ENCODE data around the gene DPY19L1. TPM values are rescaled to one million over a fixed set of nuclear protein-coding genes. Genes with fewer than 3 reads are reported as not detected.
"Not testable (repeated sequence)": the region's sequence is repeated elsewhere in the genome, so short reads cannot be mapped to it uniquely, and the experiment has no call there.

The DPY19L1 gene
- total RNA-seq, 1 donor from 2014 or later = 30.4 TPM

DNA sequence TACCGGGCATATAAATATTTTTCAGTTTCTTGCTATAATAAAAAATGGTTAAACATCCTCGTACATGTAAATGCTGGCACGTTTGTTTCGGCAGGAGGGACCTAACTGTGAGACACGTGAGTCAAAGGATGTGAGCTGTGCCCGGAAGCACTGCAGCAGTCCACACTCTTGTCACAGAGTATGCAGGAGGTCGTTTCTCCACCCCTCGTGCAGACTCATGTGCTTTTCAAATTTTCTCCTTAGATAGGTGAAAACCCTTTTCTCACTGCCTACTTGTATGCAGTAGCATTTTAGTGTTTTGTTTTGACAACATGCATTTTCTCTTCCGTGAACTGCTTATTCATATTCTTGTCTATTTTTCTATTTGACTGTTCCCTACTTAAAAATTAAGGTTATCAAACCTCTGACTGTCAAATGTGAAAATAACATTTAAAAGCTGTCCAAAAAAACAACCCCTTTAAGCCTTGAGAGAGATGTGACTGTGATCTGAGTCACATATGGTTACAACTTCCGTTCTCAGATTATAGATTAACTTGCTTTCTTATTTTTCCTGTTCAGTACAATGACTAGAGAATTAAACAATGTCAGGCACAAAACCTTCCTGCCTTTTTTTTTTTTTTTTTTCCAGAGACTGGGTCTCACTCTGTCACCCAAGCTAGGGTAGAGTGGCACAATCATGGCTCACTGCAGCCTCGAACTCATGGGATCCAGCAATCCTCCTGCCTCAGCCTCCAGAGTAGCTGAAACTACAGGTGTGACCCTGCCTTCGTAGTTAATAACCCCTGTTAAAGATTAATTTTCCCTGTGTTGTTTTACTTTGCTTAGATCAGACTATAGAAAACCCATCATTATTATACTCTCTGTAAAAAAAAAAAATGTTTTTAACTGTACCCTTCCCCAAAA lies 45.1 kb downstream of the DPY19L1 start:
- no peak for DNase-seq (ENCODE audit: extremely low read depth, low read depth, low spot score)

DNA sequence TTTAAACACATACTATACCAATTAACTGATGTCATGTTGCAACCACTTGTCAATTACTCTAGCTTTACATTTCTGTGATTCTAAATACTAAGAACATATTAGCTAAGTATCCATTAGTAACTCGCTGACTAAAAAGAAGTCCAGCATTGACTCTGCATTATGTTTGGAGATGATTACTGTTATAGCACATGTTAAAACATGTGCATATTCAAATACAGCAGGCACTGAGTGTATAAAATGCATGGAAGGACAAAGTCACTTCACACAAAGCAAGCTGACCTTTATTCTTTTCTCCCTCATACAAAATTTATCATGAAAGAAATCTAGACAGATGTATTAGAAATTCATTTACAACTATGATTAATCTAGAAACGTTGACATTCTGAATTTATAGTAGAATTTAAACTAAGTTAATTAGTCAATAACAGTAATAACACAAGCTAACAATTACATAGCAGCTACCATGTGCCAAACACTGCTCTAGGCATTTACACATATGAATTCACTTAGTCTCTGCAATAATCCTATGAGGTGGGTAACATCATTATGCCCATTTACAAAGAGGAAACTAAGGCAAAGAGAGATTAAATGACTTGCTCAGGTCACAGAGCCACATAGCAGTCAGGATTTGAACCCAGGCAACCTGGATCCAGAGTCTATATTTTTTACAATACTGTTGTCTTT lies 48.7 kb downstream of the DPY19L1 start:
- not testable (repeated sequence) for DNase-seq (ENCODE audit: extremely low read depth, low read depth, low spot score)

DNA sequence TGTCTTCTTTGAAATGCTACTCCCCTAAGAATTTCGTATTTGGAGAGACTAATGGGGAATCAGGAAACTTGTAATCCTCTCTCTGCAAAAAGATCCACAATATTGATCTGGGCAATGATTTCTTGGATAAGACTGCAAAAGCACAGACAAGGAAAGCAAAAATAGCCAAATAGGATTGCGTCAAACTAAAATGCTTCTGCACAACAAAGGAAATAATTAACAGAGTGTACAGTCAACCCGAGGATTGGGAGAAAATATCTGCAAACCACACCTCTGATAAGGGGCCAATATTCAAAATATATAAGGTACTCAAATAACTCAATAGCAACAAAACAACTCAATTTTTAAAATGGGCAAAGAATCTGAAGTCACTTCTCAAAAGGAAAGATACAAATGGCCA lies 52.1 kb downstream of the DPY19L1 start:
- DNase-seq (ENCODE audit: extremely low read depth, low read depth, low spot score) = not testable (repeated sequence)

DNA sequence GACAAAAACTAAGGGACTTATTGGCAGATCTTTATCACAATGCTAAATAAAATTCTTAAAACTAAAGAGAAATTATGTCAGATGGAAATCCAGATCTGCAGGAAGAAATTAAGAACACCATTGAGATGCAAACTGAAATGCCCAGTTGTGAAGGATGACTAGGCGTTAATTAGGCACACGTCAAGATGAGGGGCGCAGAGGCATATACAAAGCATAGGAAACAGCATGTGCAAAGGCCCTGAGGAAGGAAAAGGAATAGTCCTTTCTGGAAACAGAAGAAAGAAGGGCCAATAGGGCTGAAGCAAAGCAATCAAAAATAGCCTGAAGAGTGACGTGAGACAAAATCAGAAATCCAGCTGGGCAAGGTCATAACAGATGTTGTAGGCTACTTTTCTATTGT lies 53.1 kb downstream of the DPY19L1 start:
- DNase-seq (ENCODE audit: extremely low read depth, low read depth, low spot score) = not testable (repeated sequence)

DNA sequence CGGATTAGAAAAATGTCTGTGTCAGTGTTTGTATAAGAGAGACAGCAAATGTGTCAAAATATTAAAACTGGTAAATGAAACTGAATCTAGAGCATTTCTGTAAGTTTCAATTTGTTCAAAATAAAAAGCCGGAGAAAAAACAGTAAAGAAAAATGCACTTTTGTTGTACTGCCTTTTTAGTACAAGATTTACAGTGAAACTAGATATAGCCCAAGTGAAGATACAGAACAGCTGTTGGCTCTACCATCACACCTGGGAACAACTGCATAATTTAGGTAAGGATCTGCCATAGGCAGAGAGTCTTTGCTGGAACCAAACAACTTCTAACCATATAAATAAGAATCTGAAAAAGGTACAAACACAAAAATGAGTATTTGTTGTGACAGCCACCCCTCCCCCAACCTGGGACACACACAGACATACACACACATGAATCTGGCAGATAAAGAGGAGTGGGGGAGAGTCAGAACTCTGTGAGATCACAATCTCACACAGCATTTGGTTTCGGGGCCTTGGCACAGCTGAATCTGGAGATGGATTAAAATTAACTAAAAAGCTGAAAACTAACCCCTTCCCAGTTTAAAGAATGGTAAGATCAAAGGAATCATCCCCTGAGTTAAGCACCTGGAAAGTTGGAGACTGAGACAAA lies 54.8 kb downstream of the DPY19L1 start:
- DNase-seq (ENCODE audit: extremely low read depth, low read depth, low spot score) = no peak

DNA sequence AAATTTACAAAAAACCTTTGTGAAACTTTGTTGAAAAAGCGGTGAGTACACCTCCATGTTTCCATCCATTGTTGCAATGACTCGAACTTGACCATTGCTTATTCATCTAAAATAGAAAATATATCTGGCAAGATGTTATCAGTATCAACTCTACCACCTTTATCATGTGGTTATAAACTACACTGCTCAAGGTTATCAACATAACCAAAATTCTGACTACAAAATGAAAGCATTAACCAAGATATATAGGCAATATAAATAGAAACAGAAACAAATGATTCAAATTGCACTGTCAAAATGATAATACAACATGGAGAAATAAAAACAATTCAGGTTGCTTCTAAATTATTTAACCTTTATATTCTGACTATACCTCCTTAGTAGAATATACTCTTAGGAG lies 58.2 kb downstream of the DPY19L1 start:
- not testable (repeated sequence) for DNase-seq (ENCODE audit: extremely low read depth, low read depth, low spot score)

DNA sequence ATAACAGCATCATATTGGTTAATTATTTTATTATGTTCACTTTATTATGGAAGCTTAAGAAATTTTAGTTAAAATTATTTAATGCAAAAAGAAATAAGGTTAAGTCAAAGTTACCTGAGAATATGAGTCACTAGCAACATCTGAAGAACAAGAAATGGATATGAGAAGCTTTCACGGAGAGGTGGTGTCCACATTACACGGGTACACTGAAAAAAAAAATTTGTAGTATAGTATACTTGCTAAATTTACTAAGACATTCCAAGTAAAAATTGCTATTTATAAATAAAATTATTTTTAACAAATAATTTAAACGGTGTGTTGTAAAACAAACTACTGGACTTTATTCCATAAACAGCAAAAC lies 63.9 kb downstream of the DPY19L1 start:
- DNase-seq (ENCODE audit: extremely low read depth, low read depth, low spot score) = no peak

DNA sequence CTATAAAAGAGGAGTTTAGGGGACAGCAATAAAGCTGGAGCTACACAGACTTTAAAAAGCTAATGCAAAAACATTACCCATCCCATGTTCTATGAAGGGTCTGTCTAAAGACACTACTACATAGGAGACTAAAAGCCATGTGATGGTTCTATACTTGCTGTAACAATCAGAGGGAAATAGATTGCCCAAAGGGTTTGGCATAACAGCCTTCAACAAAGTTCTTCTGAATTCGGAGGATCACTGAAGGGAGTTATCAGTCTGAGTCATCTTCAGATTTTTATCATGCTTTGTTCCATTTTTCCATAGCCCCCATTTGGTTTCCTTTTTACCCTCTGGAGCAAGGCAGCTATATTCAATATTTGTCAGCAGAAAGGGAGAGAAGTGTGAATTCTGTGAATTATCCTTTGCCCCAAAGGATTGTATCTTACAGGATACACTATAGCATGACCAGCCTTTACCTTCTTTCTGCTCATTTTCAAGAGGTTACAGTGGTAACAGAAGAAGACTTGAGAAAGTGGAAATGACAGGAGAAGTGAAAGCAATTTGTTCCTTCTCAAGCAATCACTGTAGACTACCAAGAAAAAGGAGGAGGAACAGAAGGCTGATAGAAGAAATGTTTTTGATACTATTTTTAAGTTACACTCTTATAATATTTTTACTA lies 64.4 kb downstream of the DPY19L1 start:
- not testable (repeated sequence) for DNase-seq (ENCODE audit: extremely low read depth, low read depth, low spot score)

DNA sequence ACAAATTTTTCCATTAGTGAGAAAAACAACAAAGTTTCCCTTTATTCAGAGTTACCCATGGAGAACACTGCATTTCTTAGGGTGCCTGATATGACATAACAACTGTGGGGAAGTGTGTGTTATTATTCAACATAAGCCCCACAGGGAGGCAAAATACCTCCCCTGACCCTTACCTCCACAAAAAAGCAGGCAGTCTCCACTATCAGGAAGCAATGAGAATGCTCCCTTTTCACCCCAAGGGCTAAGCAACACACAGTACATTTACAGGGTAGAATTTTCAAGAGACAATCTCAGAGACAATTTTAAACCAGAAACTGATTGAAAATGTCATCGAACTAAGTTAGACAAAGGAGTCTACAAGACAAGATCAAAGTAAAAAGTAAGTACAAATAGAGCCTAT lies 69.5 kb downstream of the DPY19L1 start:
- not testable (repeated sequence) for DNase-seq (ENCODE audit: extremely low read depth, low read depth, low spot score)

DNA sequence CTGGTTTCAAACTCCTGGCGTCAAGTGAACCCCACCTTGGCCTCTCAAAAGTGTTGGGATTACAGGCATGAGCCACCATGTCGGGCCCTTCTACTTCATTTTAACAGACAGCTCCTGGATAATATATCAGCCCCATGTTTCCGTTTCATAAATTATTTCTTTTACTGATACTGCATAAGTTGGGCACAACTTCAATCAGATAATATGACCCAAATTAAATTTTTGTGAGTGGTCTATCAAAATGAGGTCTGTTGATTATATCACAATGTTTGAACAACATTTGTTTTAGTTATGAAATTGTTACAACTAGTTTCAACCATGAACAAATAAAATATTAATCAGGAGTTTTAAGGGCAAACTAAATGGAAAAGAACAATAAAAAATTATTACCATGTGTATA lies 70.8 kb downstream of the DPY19L1 start:
- not testable (repeated sequence) for DNase-seq (ENCODE audit: extremely low read depth, low read depth, low spot score)

DNA sequence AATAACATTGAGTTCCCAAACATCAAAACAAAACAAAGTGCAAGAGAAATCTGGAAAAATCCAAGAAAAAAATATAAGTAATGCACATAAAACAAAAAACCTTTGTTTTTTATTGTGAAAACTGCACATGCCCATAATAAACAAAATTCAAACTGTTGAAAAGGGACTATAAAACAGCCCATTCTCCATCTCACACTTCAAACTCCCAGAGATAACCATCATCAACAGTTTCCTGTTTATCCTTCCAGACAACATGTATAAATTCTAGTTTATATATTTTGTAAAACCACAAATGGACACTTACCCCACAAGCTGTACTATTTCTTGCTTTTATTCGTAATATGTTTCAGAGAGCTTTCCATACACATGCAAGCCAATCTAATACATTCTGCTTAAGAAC lies 79.3 kb downstream of the DPY19L1 start:
- DNase-seq (ENCODE audit: extremely low read depth, low read depth, low spot score) = no peak

DNA sequence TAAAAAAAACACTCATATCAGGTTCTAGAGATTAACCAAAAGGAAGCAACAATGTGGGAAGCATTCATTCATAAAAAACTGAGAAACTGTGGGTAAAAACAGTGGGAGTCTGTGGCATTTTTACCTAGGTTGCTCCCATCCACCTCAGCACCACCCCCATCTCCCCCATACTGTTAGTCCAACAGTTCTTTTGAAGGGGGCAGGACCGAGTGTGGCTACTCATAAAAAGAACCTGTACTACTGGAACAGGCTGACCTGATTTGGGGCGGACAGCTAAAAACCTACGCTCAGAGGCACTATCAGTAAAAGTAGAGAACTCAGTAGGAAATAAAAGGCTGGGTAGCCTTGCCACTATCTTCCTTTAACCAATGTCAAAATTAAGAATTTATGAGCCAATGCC lies 84.5 kb downstream of the DPY19L1 start:
- DNase-seq (ENCODE audit: extremely low read depth, low read depth, low spot score) = no peak

DNA sequence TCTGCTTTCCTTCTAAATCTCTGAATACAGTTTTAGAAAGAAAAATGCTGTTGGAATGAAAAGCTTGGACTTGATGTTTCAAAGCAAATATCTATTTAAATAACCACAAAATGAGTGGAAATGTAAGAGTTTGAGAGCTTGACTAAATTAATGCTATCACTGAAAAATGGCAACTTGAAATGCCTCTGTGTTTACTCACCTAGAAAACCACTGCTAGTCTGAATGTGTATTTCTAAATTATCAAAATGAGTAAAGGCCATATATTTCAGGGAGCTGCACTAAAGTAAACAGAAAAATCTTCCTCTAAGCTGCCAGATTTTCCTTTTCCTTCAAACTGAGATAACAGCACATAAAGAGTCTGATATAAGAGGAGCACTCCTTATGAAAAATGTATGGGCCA lies 87.9 kb downstream of the DPY19L1 start:
- no peak for DNase-seq (ENCODE audit: extremely low read depth, low read depth, low spot score)

DNA sequence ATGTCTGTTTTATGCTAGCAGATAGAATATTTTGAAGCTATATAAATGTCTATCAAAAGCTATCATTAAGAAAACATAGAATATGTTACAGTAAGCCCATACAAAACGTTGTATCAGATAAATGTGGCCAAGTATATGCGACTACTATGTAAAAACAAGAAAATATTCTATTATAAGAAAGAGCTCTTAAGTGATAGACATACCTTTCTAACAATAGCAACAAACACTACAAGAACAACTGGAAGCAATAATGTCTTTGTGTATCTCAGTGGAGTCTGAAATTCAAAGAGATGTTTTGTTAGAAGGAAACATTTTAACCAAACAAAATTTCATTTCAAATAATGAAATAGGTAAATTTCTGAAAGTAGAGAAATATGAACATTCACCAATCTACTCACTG lies 89.9 kb downstream of the DPY19L1 start:
- DNase-seq (ENCODE audit: extremely low read depth, low read depth, low spot score) = not testable (repeated sequence)

DNA sequence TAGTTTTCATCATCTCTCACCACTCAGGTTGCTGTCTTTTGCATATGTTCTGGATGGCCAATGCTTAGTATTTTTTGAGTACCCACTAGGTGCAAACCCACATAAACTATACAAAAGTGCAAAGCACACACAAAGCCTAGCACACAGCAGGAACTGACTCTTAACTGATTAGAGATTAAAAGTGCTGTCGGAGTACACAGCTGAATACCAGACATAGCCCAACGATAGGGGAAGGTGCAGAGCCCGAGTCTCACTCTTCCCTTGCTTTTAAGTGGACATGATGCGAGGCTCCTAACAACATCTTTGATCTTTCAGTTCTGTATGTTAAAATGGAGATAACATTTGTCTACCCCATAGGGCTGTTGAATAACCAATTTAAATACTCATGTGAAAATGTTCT lies 90.8 kb downstream of the DPY19L1 start:
- no peak for DNase-seq (ENCODE audit: extremely low read depth, low read depth, low spot score)

DNA sequence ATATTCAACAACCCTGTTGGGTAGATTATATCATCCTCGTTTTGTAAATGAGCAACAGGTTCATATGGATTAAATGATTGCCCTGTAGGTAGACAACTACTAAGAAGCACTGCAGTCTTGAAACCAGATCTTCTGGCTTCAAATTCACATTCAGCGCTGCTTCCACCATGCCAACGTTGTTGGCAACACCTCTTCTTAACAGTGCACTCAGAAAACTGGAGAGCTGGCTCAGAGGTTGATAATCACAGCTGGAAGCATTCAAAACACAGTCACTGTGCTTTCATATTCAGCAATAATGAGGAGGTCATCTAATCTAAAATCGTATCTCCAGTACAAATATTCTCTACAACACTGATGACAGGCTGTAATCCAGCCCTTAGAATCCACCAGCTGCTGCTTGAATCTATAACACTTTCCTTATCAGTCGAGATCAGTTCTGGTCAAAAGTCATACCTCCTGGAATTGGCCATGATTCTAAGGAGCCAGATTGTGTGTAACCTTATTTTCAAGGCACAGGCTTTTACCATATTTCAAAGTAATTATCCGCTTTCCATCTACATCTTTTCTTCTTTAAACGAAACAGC lies 91.3 kb downstream of the DPY19L1 start:
- not testable (repeated sequence) for DNase-seq (ENCODE audit: extremely low read depth, low read depth, low spot score)

DNA sequence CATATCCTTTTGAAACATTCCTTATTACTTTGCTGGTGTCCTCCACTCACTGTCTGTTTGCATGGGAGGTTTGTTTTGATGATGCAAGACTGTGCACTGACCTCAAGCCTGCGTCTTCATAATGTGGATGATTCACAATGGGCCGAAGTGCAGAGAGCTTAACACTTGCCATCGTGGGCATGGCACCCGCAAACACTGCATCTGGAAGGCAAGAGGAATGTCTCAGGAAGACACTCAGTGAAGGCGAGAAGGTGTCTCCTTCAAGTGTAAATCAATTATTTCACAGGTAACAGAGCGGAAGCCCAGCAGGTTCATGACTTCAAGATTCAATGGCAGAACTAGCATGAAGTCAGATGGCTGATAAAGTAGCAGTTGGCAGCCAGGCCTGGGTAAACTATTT lies 98.1 kb downstream of the DPY19L1 start:
- DNase-seq (ENCODE audit: extremely low read depth, low read depth, low spot score) = no peak

DNA sequence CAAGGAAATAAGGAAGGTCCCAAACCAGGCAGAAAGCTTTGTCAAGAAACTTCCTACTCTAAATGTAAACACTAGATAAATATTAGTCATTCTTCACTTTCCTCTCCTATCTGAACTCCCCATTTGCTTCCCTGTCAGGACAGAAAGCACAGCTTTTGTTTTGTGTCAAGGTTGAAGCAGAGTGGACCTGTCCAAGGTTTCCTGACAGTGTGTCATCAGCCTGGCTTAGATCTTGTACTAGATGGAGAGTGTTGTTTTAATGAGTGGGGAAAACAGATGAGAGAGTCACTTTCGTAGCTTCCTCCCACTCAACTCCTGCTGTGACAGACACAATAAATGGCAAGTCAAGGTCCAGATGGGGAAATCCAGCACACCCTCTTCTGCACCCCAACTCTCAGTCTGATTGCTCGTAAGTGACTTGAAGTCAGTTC lies 101.5 kb downstream of the DPY19L1 start:
- DNase-seq (ENCODE audit: extremely low read depth, low read depth, low spot score) = not testable (repeated sequence)

DNA sequence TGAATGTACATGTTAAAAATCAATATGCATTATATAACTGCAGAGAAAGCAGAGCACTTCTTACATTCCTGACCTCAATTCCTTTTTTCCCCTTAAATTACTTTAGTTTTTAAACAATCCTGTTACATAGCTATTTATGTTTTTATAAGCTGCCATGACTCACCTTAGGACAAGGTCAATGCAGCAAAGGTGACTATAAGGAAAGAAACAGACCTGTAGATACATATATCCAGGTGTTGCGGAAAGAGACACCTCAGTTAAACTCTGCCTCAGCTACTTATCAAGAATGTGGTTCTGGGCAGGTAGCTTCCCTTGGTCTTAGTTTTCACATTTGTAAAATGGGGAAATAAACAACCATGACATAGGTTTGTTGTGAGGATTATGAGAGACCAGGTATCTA lies 105.5 kb downstream of the DPY19L1 start:
- DNase-seq (ENCODE audit: extremely low read depth, low read depth, low spot score) = no peak

DNA sequence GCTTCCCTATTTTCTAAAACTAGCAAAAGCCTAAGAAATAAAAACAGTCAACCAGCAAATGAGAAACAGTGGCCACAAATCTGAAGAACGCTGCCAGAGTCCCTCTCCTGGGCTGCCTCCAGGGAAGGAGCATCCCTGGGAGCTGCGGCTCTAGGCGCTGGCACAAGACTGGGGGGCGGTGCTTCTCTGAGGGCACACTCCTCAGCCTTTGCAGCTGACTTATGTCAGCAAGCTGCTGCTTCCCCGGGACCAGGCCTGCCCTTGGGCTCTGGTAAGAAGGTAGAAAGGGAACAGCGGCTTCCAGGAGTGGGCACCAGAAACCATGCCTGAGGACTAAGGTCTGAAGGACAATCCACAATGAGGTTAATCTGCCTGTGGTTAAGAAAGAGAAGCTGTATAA lies 107.5 kb downstream of the DPY19L1 start:
- not testable (repeated sequence) for DNase-seq (ENCODE audit: extremely low read depth, low read depth, low spot score)

DNA sequence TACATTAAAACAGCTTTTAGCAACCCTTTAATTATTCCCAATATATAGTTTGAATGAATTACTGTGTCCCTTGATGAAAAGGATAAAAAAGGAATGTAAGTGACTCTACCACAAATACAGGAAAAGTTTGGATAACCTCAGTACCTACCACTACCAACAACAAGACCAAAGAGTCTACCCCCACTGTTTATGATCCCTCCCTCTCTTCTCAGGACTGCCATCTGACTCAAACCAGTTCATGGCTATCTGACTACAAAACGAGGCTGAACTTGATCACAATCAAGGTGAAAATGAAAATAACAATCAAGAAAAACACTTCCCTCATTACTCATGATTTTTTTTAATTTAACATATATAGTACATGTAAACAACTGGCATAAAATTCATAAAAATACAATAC lies 108.7 kb downstream of the DPY19L1 start:
- DNase-seq (ENCODE audit: extremely low read depth, low read depth, low spot score) = no peak

Measured in glomerular endothelial cell (primary cell).